ENCODE data around the gene CPA2.

DNA sequence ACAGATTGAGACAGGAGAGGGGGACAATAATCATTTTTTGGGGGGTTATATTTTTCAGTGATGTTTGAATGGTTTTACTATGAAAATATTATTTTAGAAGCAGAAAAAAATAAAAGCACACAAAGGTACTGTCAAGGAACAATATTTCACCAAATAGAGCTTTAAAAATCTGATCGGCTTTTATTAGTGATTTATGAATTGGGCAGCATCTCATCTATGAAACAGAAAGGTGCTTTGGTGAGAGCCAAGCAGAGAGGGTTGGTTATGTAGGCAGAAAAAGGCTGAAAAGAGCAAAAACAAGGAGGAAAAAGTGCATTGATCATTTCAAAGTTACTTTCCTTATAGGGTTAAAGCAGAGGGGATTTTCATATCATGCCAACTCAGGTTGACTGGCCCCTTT, 26.4 kb upstream of the CPA2 start:
- TF ChIP-seq, protein P1, sequence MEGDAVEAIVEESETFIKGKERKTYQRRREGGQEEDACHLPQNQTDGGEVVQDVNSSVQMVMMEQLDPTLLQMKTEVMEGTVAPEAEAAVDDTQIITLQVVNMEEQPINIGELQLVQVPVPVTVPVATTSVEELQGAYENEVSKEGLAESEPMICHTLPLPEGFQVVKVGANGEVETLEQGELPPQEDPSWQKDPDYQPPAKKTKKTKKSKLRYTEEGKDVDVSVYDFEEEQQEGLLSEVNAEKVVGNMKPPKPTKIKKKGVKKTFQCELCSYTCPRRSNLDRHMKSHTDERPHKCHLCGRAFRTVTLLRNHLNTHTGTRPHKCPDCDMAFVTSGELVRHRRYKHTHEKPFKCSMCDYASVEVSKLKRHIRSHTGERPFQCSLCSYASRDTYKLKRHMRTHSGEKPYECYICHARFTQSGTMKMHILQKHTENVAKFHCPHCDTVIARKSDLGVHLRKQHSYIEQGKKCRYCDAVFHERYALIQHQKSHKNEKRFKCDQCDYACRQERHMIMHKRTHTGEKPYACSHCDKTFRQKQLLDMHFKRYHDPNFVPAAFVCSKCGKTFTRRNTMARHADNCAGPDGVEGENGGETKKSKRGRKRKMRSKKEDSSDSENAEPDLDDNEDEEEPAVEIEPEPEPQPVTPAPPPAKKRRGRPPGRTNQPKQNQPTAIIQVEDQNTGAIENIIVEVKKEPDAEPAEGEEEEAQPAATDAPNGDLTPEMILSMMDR (optimal IDR thresholded peaks at IDR 0.05 in 1 of 3, IDR thresholded peaks at IDR 0.05 in 1 of 3, conservative IDR thresholded peaks at IDR 0.05 in 1 of 3; ENCODE audit: extremely low read depth in 1 of 3, insufficient read depth in 2 of 3, low read length in 3 of 3), result no peak
- TF ChIP-seq EZH2 (IDR thresholded peaks at IDR 0.05; ENCODE audit: low read length), result no peak

All from keratinocyte (primary cell).